K562 (cell line): ENCODE data around the gene IRF4. TPM values are rescaled to one million over a fixed set of nuclear protein-coding genes. Genes with fewer than 3 reads are reported as not detected.
A peak's percentile ranks its signal among the peaks of the same experiment; 100 is the strongest.

Experiments
- BCL6 ChIP-seq: fragments of 250-450 bp; sonication (Bioruptor Pico); IDR thresholded peaks from 2 replicates; pipeline ENCODE4 v1.4.0; 2020
- CEBPG ChIP-seq, 3 experiments: fragments of 200-800 bp in 1 of 3; sonication (Bioruptor generic) in 1 of 3; sonication (generic) in 1 of 3; formaldehyde crosslinking in 1 of 3; IDR thresholded peaks in 2 of 3; conservative IDR thresholded peaks in 1 of 3; 2 replicates each; pipeline versions ENCODE4 v1.6.1 to v1.8.0; 2016 to 2022; ENCODE audit warnings: missing compliant biosample characterization in 2 of 3, missing genetic modification characterization in 2 of 3, mild to moderate bottlenecking in 1 of 3, missing genetic modification reagents in 1 of 3
- CTCF ChIP-seq, 3 experiments: IDR thresholded peaks in 2 of 3; conservative IDR thresholded peaks in 1 of 3; 2 replicates each; pipeline ENCODE4 v1.5.1; 2011 to 2012; ENCODE audit warnings: low read length in 3 of 3, mild to moderate bottlenecking in 3 of 3, control low read depth in 2 of 3, improper control_type of control experiment in 1 of 3, inconsistent platforms in 1 of 3, low read depth in 1 of 3, mixed read lengths in 1 of 3, moderate library complexity in 1 of 3; ENCODE audit not compliant: insufficient read depth in 2 of 3
- ELF1 ChIP-seq: fragments of 200-800 bp; sonication (Bioruptor generic); IDR thresholded peaks from 2 replicates; pipeline ENCODE4 v1.6.1; 2016; ENCODE audit warnings: missing genetic modification characterization, missing compliant biosample characterization
- EP400 ChIP-seq: fragments of 450-650 bp; IDR thresholded peaks from 2 replicates; pipeline ENCODE4 v1.6.1; 2017; ENCODE audit warnings: antibody characterized with exemption, mild to moderate bottlenecking, moderate library complexity
- ERF ChIP-seq: fragments of 450-650 bp; formaldehyde crosslinking; IDR thresholded peaks from 2 replicates; pipeline ENCODE4 v1.4.0; 2020; ENCODE audit warnings: mild to moderate bottlenecking, mixed read lengths
- ESRRA ChIP-seq: fragments of 450-650 bp; IDR thresholded peaks from 2 replicates; pipeline ENCODE4 v1.6.1; 2014; ENCODE audit warnings: low read depth, mild to moderate bottlenecking, moderate library complexity, borderline replicate concordance
- FOXJ3 ChIP-seq: sonication (generic); formaldehyde crosslinking; IDR thresholded peaks from 2 replicates; pipeline ENCODE4 v1.4.0; 2020; ENCODE audit warnings: mild to moderate bottlenecking, missing genetic modification reagents
- HES1 ChIP-seq: fragments of 450-650 bp; IDR thresholded peaks from 2 replicates; pipeline ENCODE4 v1.6.1; 2016; ENCODE audit warnings: low read depth, mild to moderate bottlenecking, moderate library complexity
- KLF6 ChIP-seq: fragments of 250-450 bp; sonication (Bioruptor Pico); IDR thresholded peaks from 2 replicates; pipeline ENCODE4 v1.4.0; 2020; ENCODE audit warnings: mild to moderate bottlenecking, moderate library complexity, borderline replicate concordance
- MAZ ChIP-seq, 2 experiments: fragments of 450-650 bp in 1 of 2; sonication (generic) in 1 of 2; formaldehyde crosslinking; IDR thresholded peaks in 1 of 2; conservative IDR thresholded peaks in 1 of 2; 2 replicates each; pipeline versions ENCODE4 v1.4.0 to v1.5.0; 2020; ENCODE audit warnings: mild to moderate bottlenecking in 1 of 2, missing genetic modification reagents in 1 of 2
- MEF2D ChIP-seq: conservative IDR thresholded peaks from 2 replicates; pipeline ENCODE4 v1.6.1; 2016; ENCODE audit warnings: low read depth, missing genetic modification characterization, missing compliant biosample characterization
- RAD21 ChIP-seq, 2 experiments: fragments of 250-450 bp in 1 of 2; fragments of 450-650 bp in 1 of 2; sonication (Bioruptor Pico) in 1 of 2; formaldehyde crosslinking in 1 of 2; IDR thresholded peaks in 1 of 2; conservative IDR thresholded peaks in 1 of 2; 2 replicates each; pipeline versions ENCODE4 v1.4.0 to v1.8.0; 2020 to 2022; ENCODE audit warnings: mild to moderate bottlenecking in 2 of 2, moderate library complexity in 1 of 2
- REST ChIP-seq, 2 experiments: fragments of 450-650 bp; formaldehyde crosslinking in 1 of 2; IDR thresholded peaks; 2 replicates each; pipeline versions ENCODE4 v1.4.0 to v1.6.1; 2014 to 2020; ENCODE audit warnings: mild to moderate bottlenecking in 2 of 2, borderline replicate concordance in 1 of 2, low read depth in 1 of 2
- RFX1 ChIP-seq: fragments of 450-650 bp; IDR thresholded peaks from 2 replicates; pipeline ENCODE4 v1.6.1; 2016; ENCODE audit warnings: mild to moderate bottlenecking, moderate library complexity
- ZNF263 ChIP-seq: sonication (generic); formaldehyde crosslinking; IDR thresholded peaks from 2 replicates; pipeline ENCODE4 v1.8.0; 2022; ENCODE audit warnings: mild to moderate bottlenecking, missing genetic modification reagents, borderline replicate concordance
- polyA plus RNA-seq, 8 experiments: library from polyadenylated mRNA; depleted of rRNA in 4 of 8; stranded (reverse) in 5 of 8; unstranded in 3 of 8; fragments of >200 nt; fragmentation: Nextera tagmentation in 2 of 8; fragmentation: Illumina TruSeq in 1 of 8; extraction: Ambion mirVana in 2 of 8; extraction: Trizol in 1 of 8; gene quantifications; 2 replicates each; pipeline versions ENCODE4 v1.2.1 to v1.2.3, GENCODE V29; 2011 to 2014; ENCODE audit warnings: inconsistent platforms in 1 of 8, missing spikeins in 1 of 8
- total RNA-seq, 7 experiments: library from RNA; depleted of rRNA in 6 of 7; stranded (reverse); fragments of >200 nt in 6 of 7; fragmentation: Illumina TruSeq in 2 of 7; extraction: Trizol in 2 of 7; gene quantifications; 2 replicates each; pipeline versions ENCODE4 v1.2.1 to v1.2.3, GENCODE V29; 2011 to 2021; ENCODE audit warnings: low replicate concordance in 1 of 7

The IRF4 gene
- total and polyA plus RNA-seq, 9 of the 15 experiments (the other 6 are each of a cell fraction or from before 2014, with no cell fraction given) = 0.05 to 0.33 (median 0.09) TPM; not detected in 6

GRCh38 chr6:408599-409102 lies 17.1 kb downstream of the IRF4 start (continued):
- TF ChIP-seq REST (IDR thresholded peaks at IDR 0.05; ENCODE audit: borderline replicate concordance) = peak; percentile 77; the same call in 1 of the 2 replicates
- no peak for TF ChIP-seq REST (CRISPR knock-in tag; IDR thresholded peaks at IDR 0.05; ENCODE audit: low read depth)
- no peak for TF ChIP-seq CEBPG (CRISPR knock-in tag; IDR thresholded peaks at IDR 0.05)
- peak in 1 of 2 experiments; percentile 47; a peak in 2 of 4 replicates for TF ChIP-seq CEBPG (tag; conservative IDR thresholded peaks at IDR 0.05 in 1 of 2, IDR thresholded peaks at IDR 0.05 in 1 of 2)
- TF ChIP-seq RFX1 = peak; percentile 32
- TF ChIP-seq RAD21 (CRISPR knock-in tag; conservative IDR thresholded peaks at IDR 0.05 in 1 of 2, IDR thresholded peaks at IDR 0.05 in 1 of 2) = peak; percentile 82 to 89
- peak; percentile 63 for TF ChIP-seq ZNF263 (CRISPR knock-in tag)
- no peak for TF ChIP-seq BCL6 (CRISPR knock-in tag)
- peak; percentile 67 for TF ChIP-seq MEF2D (tag)
- no peak for TF ChIP-seq EP400
- no peak for TF ChIP-seq ERF (CRISPR knock-in tag)
- 0 out of 2 replicates have a peak, but pooled peaks have one; percentile 20 for TF ChIP-seq HES1
- 0 out of 2 replicates have a peak, but pooled peaks have one; percentile 41 for TF ChIP-seq ELF1 (tag)
- TF ChIP-seq ESRRA = peak; percentile 58; the same call in 1 of the 2 replicates
- no peak for TF ChIP-seq KLF6 (CRISPR knock-in tag)
- peak; percentile 73 to 86 (median 82) for TF ChIP-seq CTCF (IDR thresholded peaks at IDR 0.05 in 2 of 3, conservative IDR thresholded peaks at IDR 0.05 in 1 of 3; ENCODE audit: insufficient read depth in 2 of 3, low read depth in 1 of 3, low read length in 3 of 3)
- TF ChIP-seq MAZ (CRISPR knock-in tag; conservative IDR thresholded peaks at IDR 0.05 in 1 of 2, IDR thresholded peaks at IDR 0.05 in 1 of 2) = peak in 1 of 2 experiments; percentile 57; a peak in 2 of 4 replicates
- peak; percentile 59; the same call in 1 of the 2 replicates for TF ChIP-seq FOXJ3 (CRISPR knock-in tag)
